Lower lobe of right lung (tissue), 2 donors: ENCODE data around the gene FGGY. TPM values are rescaled to one million over a fixed set of nuclear protein-coding genes. Genes with fewer than 3 reads are reported as not detected.

Experiments
- ATAC-seq, 2 donors: fragments of 200-7000 bp; cut with Tn5 transposase; one replicate each; pipeline ENCODE4 v1.9.1; 2020 to 2022; ENCODE audit warnings: mild to moderate bottlenecking in 2 of 2, moderate library complexity in 2 of 2
- DNase-seq: peaks from one replicate; pipeline ENCODE4 v3.0.0-alpha.2; 2020
- H3K27ac ChIP-seq: fragments of 200-600 bp; one replicate; pipeline ENCODE4 v1.8.0; 2022
- H3K27me3 ChIP-seq: fragments of 200-600 bp; one replicate; pipeline ENCODE4 v1.8.0; 2022; ENCODE audit warnings: low read depth
- H3K36me3 ChIP-seq: fragments of 200-600 bp; one replicate; pipeline ENCODE4 v1.8.0; 2022; ENCODE audit warnings: mild to moderate bottlenecking
- H3K4me1 ChIP-seq: fragments of 200-600 bp; one replicate; pipeline ENCODE4 v1.8.0; 2022
- H3K4me3 ChIP-seq: fragments of 200-600 bp; one replicate; pipeline ENCODE4 v1.8.0; 2022; ENCODE audit warnings: mild to moderate bottlenecking
- H3K9me3 ChIP-seq: fragments of 200-600 bp; one replicate; pipeline ENCODE4 v1.8.0; 2022
- CTCF ChIP-seq: fragments of 200-600 bp; IDR thresholded peaks from one replicate; pipeline ENCODE4 v1.8.0; 2022; ENCODE audit warnings: antibody characterized with exemption, mild to moderate bottlenecking
- intact Hi-C: fragments of 100-400 bp; cut with DNase I; formaldehyde crosslinking; loops from one replicate; pipeline ENCODE4 v1.11.0; 2022
- total RNA-seq: library from RNA; stranded (reverse); fragmentation: NEBNext Ultra II Directional; extraction: Animal tissue kit (Norgen Biotek cat#: 25700); gene quantifications from one replicate; pipeline ENCODE4 v1.2.1, GENCODE V29; 2021
- donor health status: DM: no; HTN: yes; CAD: no; lungs with severe emphysema.

The FGGY gene
- total RNA-seq, 1 donor from 2014 or later, result 31.4 TPM

DNA sequence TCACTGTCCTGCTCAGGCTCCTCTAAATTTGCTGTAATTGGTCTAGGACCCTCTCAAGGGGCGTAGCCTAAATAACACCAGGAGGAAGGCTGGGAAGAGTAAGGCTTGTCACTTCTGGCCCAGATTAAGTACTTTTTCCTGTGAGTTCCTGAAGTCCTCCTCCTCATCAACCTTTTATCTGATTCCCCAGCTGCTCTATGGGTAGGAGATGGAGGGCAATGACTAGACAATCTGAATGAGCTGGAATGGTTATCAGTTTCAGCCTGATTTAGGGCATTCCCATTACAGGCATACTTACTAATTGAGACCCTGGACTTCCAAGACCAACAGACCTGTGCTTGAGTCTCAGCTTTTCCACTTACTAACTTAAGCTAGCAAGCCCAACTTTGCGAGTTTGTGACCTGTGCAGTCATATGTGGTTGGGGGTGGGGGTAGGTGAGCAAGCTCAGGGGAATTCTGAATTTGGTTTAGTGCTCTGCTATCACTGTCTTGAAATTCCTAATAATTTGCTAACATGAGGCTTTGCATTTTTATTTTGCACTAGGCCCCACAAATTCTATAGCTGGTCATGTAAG lies 18.0 kb upstream of the FGGY start:
- intact Hi-C loops, result no loop called here
- Histone ChIP-seq H3K27me3 (no peaks in the 10 kb centered on the region), H3K27ac (no peak overlapping the region), H3K36me3 (no peaks in the 10 kb centered on the region), H3K4me1 (no peaks in the 10 kb centered on the region), H3K9me3 (no peaks in the 10 kb centered on the region), H3K4me3 (no peak overlapping the region)
- no peak for TF ChIP-seq CTCF
- no peak for DNase-seq
- no peak for ATAC-seq

DNA sequence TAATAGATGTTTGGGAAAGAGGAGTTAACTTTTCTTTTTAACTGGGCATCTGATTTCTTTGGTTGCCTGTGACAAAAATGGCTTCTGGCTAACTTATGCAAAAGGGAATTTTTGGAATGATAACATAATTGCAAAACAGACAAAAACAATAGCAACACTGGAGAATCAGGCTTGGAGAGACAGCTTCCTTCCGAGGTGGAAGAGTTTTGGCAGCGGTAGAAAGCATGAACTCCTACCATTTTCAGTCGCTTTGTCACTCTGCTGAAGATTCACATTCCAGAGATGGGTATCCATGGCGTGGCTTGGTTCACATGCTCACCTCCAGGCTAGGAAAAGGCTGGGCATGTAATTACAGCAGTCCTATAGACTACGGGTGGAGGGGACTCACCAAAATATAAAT lies 17.2 kb upstream of the FGGY start:
- DNase-seq, result no peak
- no peaks in the 10 kb centered on the region for H3K27me3 ChIP-seq
- no peak for ATAC-seq
- no peaks in the 10 kb centered on the region for H3K9me3 ChIP-seq
- intact Hi-C loops, result no loop called here
- no peaks in the 10 kb centered on the region for H3K36me3 ChIP-seq
- no peaks in the 10 kb centered on the region for H3K4me1 ChIP-seq
- no peak overlapping the region for H3K4me3 ChIP-seq
- H3K27ac ChIP-seq, result no peak overlapping the region
- TF ChIP-seq CTCF, result no peak

DNA sequence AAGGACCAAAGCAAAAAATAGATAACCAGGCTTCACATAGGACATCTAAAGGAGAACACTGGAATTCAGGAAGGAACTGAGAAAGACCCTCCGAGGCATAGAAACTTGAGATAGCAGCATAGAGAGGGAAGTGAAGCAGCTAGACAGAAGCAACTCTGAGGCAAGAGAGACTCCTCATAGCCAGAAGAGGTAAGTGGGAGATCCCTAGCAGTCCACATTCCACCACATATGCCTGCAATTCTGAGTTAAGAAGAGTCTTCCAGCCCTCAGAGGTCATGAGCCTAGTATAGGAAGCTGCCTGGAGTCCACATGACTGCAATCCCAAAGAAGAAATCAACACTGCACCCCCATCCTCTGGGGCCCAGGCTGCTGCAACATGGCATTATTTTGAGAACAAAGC lies 13.9 kb upstream of the FGGY start:
- DNase-seq, result no peak
- Histone ChIP-seq H3K4me1 (no peaks in the 10 kb centered on the region), H3K27me3 (no peaks in the 10 kb centered on the region), H3K36me3 (no peaks in the 10 kb centered on the region), H3K9me3 (no peaks in the 10 kb centered on the region), H3K27ac (no peak overlapping the region), H3K4me3 (no peak overlapping the region)
- no peak for ATAC-seq
- intact Hi-C loops, result no loop called here
- TF ChIP-seq CTCF, result no peak

DNA sequence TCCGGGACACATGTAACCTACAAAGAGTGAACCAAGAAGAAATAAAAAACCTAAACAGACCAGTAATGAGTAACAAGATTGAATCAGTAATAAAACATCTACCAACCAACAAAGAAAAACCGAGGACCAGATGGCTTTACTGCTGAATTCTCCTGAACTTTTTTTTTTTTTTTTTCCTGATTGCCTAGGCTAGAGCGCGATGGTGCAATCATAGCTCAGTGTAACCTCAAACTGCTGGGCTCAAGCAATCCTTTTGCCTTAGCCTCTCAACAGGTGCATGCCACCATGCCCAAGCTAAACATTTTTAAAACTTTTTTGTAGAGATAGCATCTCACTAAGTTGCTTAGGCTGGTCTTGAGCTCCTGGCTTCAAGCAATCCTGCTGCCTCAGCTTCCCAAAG lies 11.2 kb upstream of the FGGY start:
- H3K27me3 ChIP-seq, result no peaks in the 10 kb centered on the region
- no peaks in the 10 kb centered on the region for H3K4me1 ChIP-seq
- no peak for TF ChIP-seq CTCF
- intact Hi-C loops, result no loop called here
- no peak overlapping the region for H3K27ac ChIP-seq
- no peaks in the 10 kb centered on the region for H3K36me3 ChIP-seq
- no peak for DNase-seq
- no peak for ATAC-seq
- no peak overlapping the region for H3K4me3 ChIP-seq
- H3K9me3 ChIP-seq, result no peaks in the 10 kb centered on the region

- ATAC-seq (no peak), DNase-seq (no peak)
- no peak overlapping the region for H3K4me3 ChIP-seq
- TF ChIP-seq CTCF, result no peak
- H3K36me3 ChIP-seq, result no peaks in the 10 kb centered on the region
- H3K9me3 ChIP-seq, result no peaks in the 10 kb centered on the region
- H3K27ac ChIP-seq, result no peak overlapping the region
- intact Hi-C loops, result no loop called here
- peaks cover 17% of the 10 kb centered on the region for H3K4me1 ChIP-seq
- no peaks in the 10 kb centered on the region for H3K27me3 ChIP-seq
These were observed 8.8 kb upstream of the FGGY start for GRCh38 chr1:59288046-59288445.

DNA sequence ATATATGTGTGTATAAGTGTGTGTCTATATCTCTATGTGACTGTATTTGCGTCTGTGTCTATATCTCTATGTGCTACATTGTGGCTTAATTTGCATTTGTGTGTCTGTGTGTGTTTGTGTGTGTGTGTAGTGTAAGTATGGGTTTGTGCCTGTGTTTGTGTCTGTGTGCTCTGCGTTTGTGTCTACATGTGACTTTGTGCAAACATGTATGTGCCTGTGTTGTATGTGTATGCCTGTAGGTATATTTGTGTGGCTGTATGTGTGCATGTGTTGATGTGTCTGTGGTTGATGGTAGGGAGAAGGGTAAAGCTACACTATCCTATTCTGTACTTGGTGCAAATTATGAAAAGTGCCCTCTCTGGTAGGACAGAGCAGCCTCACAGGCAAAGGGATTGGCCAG lies 7.3 kb upstream of the FGGY start:
- no peak overlapping the region for H3K4me3 ChIP-seq
- H3K4me1 ChIP-seq, result peaks cover 22% of the 10 kb centered on the region
- H3K27ac ChIP-seq, result no peak overlapping the region
- TF ChIP-seq CTCF, result no peak
- H3K9me3 ChIP-seq, result no peaks in the 10 kb centered on the region
- ATAC-seq (no peak), DNase-seq (no peak)
- H3K27me3 ChIP-seq, result no peaks in the 10 kb centered on the region
- intact Hi-C loops, result no loop called here
- no peaks in the 10 kb centered on the region for H3K36me3 ChIP-seq
